HepG2 (cell line): ENCODE results near the gene DCST2. TPM values are rescaled to one million over a fixed set of nuclear protein-coding genes. Genes with fewer than 3 reads are reported as not detected.

Experiments used
- ATAC-seq: fragments of 200-7000 bp; cut with Tn5 transposase; 3 replicates; pipeline ENCODE4 v1.9.1; 2020; ENCODE audit warnings: mild to moderate bottlenecking, moderate library complexity
- BruUV-seq: library from RNA; stranded (reverse); fragments of 400-500 nt; replicated peaks from 2 replicates; lab custom pipeline; 2021; lab: Mats Ljungman, UMichigan
- CTCF ChIA-PET: fragments of 300-600 bp; formaldehyde crosslinking; extraction: SDS; loops from one replicate; lab custom pipeline; 2021; ENCODE audit warnings: low total read pairs, inconsistent platforms, low intra/inter-chr PET ratio; lab: Yijun Ruan, JAX
- POLR2A ChIA-PET: fragments of 350-600 bp; sonication (Branson Sonifier 250); formaldehyde crosslinking; loops from one replicate; lab custom pipeline; 2020; ENCODE audit warnings: antibody characterized with exemption, inconsistent platforms; lab: Yijun Ruan, JAX
- DNase-seq: peaks from one replicate; pipeline ENCODE4 v3.0.0-alpha.2; 2015; ENCODE audit warnings: low spot score
- FAIRE-seq: peaks from 3 replicates; lab custom pipeline; 2011; peaks lifted over from hg19 to GRCh38; lab: Jason Lieb, UNC
- H2AFZ ChIP-seq: one replicate; pipeline ENCODE4 v1.6.1; 2011; ENCODE audit warnings: low read length, inconsistent platforms
- H3K27ac ChIP-seq: fragments of 300-600 bp; 3 replicates; pipeline ENCODE4 v1.8.0; 2011; ENCODE audit warnings: mixed run types, mild to moderate bottlenecking, mixed read lengths, low read length, inconsistent platforms; ENCODE audit not compliant: insufficient read depth; ENCODE audit errors: extremely low read length
- H3K27me3 ChIP-seq, 2 experiments: fragments of 200-600 bp in 1 of 2; 2 replicates in 1 of 2; 3 replicates in 1 of 2; pipeline versions ENCODE4 v1.6.0 to v1.8.0; 2011; ENCODE audit warnings: low read length in 2 of 2, mild to moderate bottlenecking in 2 of 2, moderate library complexity in 2 of 2, inconsistent platforms in 1 of 2; ENCODE audit not compliant: insufficient read depth in 2 of 2, control insufficient read depth in 1 of 2
- H3K36me3 ChIP-seq, 2 experiments: fragments of 200-600 bp in 1 of 2; replicated peaks in 1 of 2; 2 replicates in 1 of 2; 3 replicates in 1 of 2; pipeline versions ENCODE4 v1.5.1 to v1.8.0; 2011; ENCODE audit warnings: low read length in 2 of 2, inconsistent platforms in 1 of 2; ENCODE audit not compliant: insufficient read depth in 2 of 2, control insufficient read depth in 1 of 2
- H3K4me1 ChIP-seq: 2 replicates; pipeline ENCODE4 v1.5.1; 2012; ENCODE audit warnings: low read length, inconsistent platforms; ENCODE audit not compliant: insufficient read depth
- H3K4me2 ChIP-seq: 2 replicates; pipeline ENCODE4 v1.6.0; 2011; ENCODE audit warnings: low read depth, low read length, inconsistent platforms
- H3K4me3 ChIP-seq, 3 experiments: fragments of 200-600 bp in 1 of 3; sonication (generic), shearing (Covaris generic) in 1 of 3; replicated peaks in 1 of 3; 2 replicates each; pipeline ENCODE4 v1.5.1; 2011 to 2016; ENCODE audit warnings: low read length in 3 of 3, inconsistent platforms in 2 of 3, low read depth in 2 of 3, mild to moderate bottlenecking in 2 of 3, control low read depth in 1 of 3, mixed read lengths in 1 of 3; ENCODE audit not compliant: insufficient read depth in 1 of 3
- H3K79me2 ChIP-seq: one replicate; pipeline ENCODE4 v1.6.1; 2011; ENCODE audit warnings: low read length, inconsistent platforms; ENCODE audit not compliant: insufficient read depth
- H3K9ac ChIP-seq: 2 replicates; pipeline ENCODE4 v1.6.0; 2011; ENCODE audit warnings: mild to moderate bottlenecking, low read depth, low read length, inconsistent platforms; ENCODE audit not compliant: insufficient read depth
- H3K9me3 ChIP-seq: 2 replicates; pipeline ENCODE4 v1.5.1; 2012; ENCODE audit warnings: mild to moderate bottlenecking, low read length
- H4K20me1 ChIP-seq: 2 replicates; pipeline ENCODE4 v1.6.0; 2011; ENCODE audit warnings: inconsistent platforms, mild to moderate bottlenecking, low read length, moderate library complexity; ENCODE audit not compliant: insufficient read depth
- AGO2 ChIP-seq: fragments of 200-400 bp; formaldehyde crosslinking; optimal IDR thresholded peaks from 2 replicates; pipeline ENCODE3; 2017; ENCODE audit warnings: mild to moderate bottlenecking, low read depth, low read length, moderate library complexity
- HHEX ChIP-seq: IDR thresholded peaks from 2 replicates; pipeline ENCODE4 v1.6.1; 2016; ENCODE audit warnings: control low read depth
- HMG20A ChIP-seq: IDR thresholded peaks from 2 replicates; pipeline ENCODE4 v1.6.1; 2016; ENCODE audit warnings: borderline replicate concordance
- MED13 ChIP-seq: sonication (generic); formaldehyde crosslinking; IDR thresholded peaks from 2 replicates; pipeline ENCODE4 v1.5.0; 2020; ENCODE audit warnings: missing genetic modification reagents
- NONO ChIP-seq, 2 experiments: fragments of 450-650 bp in 1 of 2; sonication (generic) in 1 of 2; formaldehyde crosslinking in 1 of 2; IDR thresholded peaks in 1 of 2; conservative IDR thresholded peaks in 1 of 2; 2 replicates each; pipeline versions ENCODE4 v1.6.1 to v1.8.0; 2017 to 2022; ENCODE audit warnings: mild to moderate bottlenecking in 1 of 2, missing genetic modification reagents in 1 of 2, moderate library complexity in 1 of 2
- POLR2A ChIP-seq, 2 experiments: IDR thresholded peaks; 2 replicates each; pipeline ENCODE4 v1.6.1; 2011; ENCODE audit warnings: low read depth in 2 of 2, low read length in 2 of 2, mild to moderate bottlenecking in 1 of 2, moderate library complexity in 1 of 2; ENCODE audit not compliant: insufficient read depth in 1 of 2
- PRPF4 ChIP-seq: fragments of 200-400 bp; formaldehyde crosslinking; IDR thresholded peaks from 2 replicates; pipeline ENCODE4 v1.6.1; 2016; ENCODE audit warnings: low read length, low read depth; ENCODE audit not compliant: poor library complexity, severe bottlenecking
- RBAK ChIP-seq: sonication (generic); formaldehyde crosslinking; IDR thresholded peaks from 2 replicates; pipeline ENCODE4 v1.5.1; 2020; ENCODE audit warnings: mild to moderate bottlenecking, missing genetic modification reagents
- TBX3 ChIP-seq: fragments of 450-650 bp; IDR thresholded peaks from 2 replicates; pipeline ENCODE4 v1.6.1; 2017; ENCODE audit warnings: antibody characterized with exemption, mild to moderate bottlenecking, inconsistent platforms, borderline replicate concordance
- U2AF2 ChIP-seq: fragments of 200-400 bp; formaldehyde crosslinking; IDR thresholded peaks from 2 replicates; pipeline ENCODE4 v1.6.1; 2017; ENCODE audit warnings: low read depth, mild to moderate bottlenecking, low read length
- ZNF235 ChIP-seq: sonication (generic); formaldehyde crosslinking; IDR thresholded peaks from 2 replicates; pipeline ENCODE4 v1.8.1; 2023; ENCODE audit warnings: mild to moderate bottlenecking, missing genetic modification reagents, borderline replicate concordance
- ZNF362 ChIP-seq: sonication (generic); formaldehyde crosslinking; IDR thresholded peaks from 2 replicates; pipeline ENCODE4 v1.4.0; 2020; ENCODE audit warnings: missing genetic modification reagents, mild to moderate bottlenecking, borderline replicate concordance
- ZNF781 ChIP-seq: sonication (generic); formaldehyde crosslinking; IDR thresholded peaks from 2 replicates; pipeline ENCODE4 v1.5.1; 2020; ENCODE audit warnings: borderline replicate concordance, mild to moderate bottlenecking, missing genetic modification reagents; ENCODE audit errors: not compliant biosample characterization
- WGBS: methylation state at CpG from one replicate; pipeline ENCODE4 v1.1.6; 2017; ENCODE audit warnings: low lambda C conversion rate; 5-methylcytosine and 5-hydroxymethylcytosine counted together
- in situ Hi-C: cut with HindIII; loops from 2 replicates; pipeline ENCODE4 v1.10.0; 2017; ENCODE audit warnings: low pct_unique_long_range_greater_than_20kb; ENCODE audit not compliant: extremely low pct_ligation_motif_present
- intact Hi-C: fragments of 100-400 bp; cut with micrococcal nuclease; formaldehyde crosslinking; loops from one replicate; pipeline ENCODE4 v1.10.0; 2022; ENCODE audit not compliant: unreplicated experiment
- polyA plus RNA-seq, 8 experiments: library from polyadenylated mRNA; depleted of rRNA in 3 of 8; stranded (reverse) in 7 of 8; unstranded in 1 of 8; fragments of >200 nt; fragmentation: Illumina TruSeq in 4 of 8; extraction: Trizol in 4 of 8; gene quantifications; 2 replicates each; pipeline versions ENCODE4 v1.2.1 to v1.2.3, GENCODE V29; 2011 to 2016; ENCODE audit warnings: low read depth in 4 of 8, missing spikeins in 1 of 8, mixed read lengths in 1 of 8; ENCODE audit not compliant: insufficient read depth in 1 of 8
- total RNA-seq, 5 experiments: library from RNA; depleted of rRNA; stranded (reverse); fragments of >200 nt; fragmentation: Illumina TruSeq; extraction: Trizol; gene quantifications; 2 replicates each; pipeline ENCODE4 v1.2.3, GENCODE V29; 2016; ENCODE audit warnings: low read depth in 1 of 5

Gene DCST2
- total and polyA plus RNA-seq, 2 of the 13 experiments (the other 11 are each of a cell fraction or from before 2014, with no cell fraction given): 0.74 TPM; not detected in 1

GRCh38 chr1:154993572-154994268 is 39.9 kb downstream of the DCST2 start, which contains the start of gene LENEP:
LENEP (plus strand) TSS chr1:154993586; CDS start chr1:154993608, 22 bp downstream.
- Histone ChIP-seq H3K79me2 (no peaks in the 10 kb centered on the region), H3K9ac (no peak within 1 kb of the TSS), H3K4me3 (no peak within 1 kb of the TSS), H3K27me3 (no peaks in the 10 kb centered on the region), H3K27ac (no peak within 1 kb of the TSS), H3K9me3 (no peaks in the 10 kb centered on the region), H2AFZ (no peak within 1 kb of the TSS), H4K20me1 (no peaks in the 10 kb centered on the region), H3K4me2 (no peak within 1 kb of the TSS), H3K36me3 (peaks cover 4 to 8% of the 10 kb centered on the region in 2 experiments; a peak in 2 of 5 replicates), H3K4me1 (peaks cover 14% of the 10 kb centered on the region)
- 92% methylated on average over 2 of the region's 8 CpGs for WGBS
- POLR2A ChIA-PET: interaction anchor here (1.0 to 4.2 kb wide), 8 partner anchors 8 to 91 kb away, joined by 3 to 34 read pairs (median 4); partner anchors contain the start of genes FLAD1, PBXIP1, PYGO2 and SHC1
- ATAC-seq: no peak
- CTCF ChIA-PET: interaction anchor here (1.2 kb wide), 1 partner anchor 24 kb away, joined by 10 read pairs; no protein-coding TSS in a partner anchor
- intact Hi-C loops: no loop called here
- no peak for FAIRE-seq
- TF ChIP-seq NONO (IDR thresholded peaks at IDR 0.05): no peak
- TF ChIP-seq NONO (CRISPR knock-in tag; conservative IDR thresholded peaks at IDR 0.05): no peak
- no peak for TF ChIP-seq ZNF781
- no peak for TF ChIP-seq ZNF362
- no peak for TF ChIP-seq TBX3
- peak; percentile 39 for TF ChIP-seq AGO2
- no peak for TF ChIP-seq MED13 (CRISPR knock-in tag)
- TF ChIP-seq ZNF235 (CRISPR knock-in tag): no peak
- no peak for TF ChIP-seq PRPF4
- TF ChIP-seq RBAK (CRISPR knock-in tag): no peak
- TF ChIP-seq HHEX (CRISPR knock-in tag): no peak
- TF ChIP-seq POLR2A (IDR thresholded peaks at IDR 0.05; ENCODE audit: insufficient read depth in 1 of 2, low read depth in 2 of 2, low read length in 2 of 2): 0 out of 4 replicates have a peak, but pooled peaks of 1 of the 2 experiments have one; percentile 6
- no peak for TF ChIP-seq U2AF2
- TF ChIP-seq HMG20A: no peak
- BruUV-seq: no TSS peak
- in situ Hi-C loops: no loop called here
- DNase-seq: no peak
